Suprapubic skin (tissue), 4 donors: ENCODE measurements around the gene GMEB2.

Experiments used
- CTCF ChIP-seq, 2 donors: fragments of 200-600 bp in 1 of 2; fragments of 450-650 bp in 1 of 2; sonication (generic) in 1 of 2; IDR thresholded peaks; one replicate each; pipeline ENCODE4 v1.5.1; 2016 to 2019; ENCODE audit warnings: antibody characterized with exemption in 2 of 2, mild to moderate bottlenecking in 1 of 2, moderate library complexity in 1 of 2
- EP300 ChIP-seq: sonication (generic); formaldehyde crosslinking; IDR thresholded peaks from one replicate; pipeline ENCODE4 v1.6.1; 2017; ENCODE audit warnings: antibody characterized with exemption
- POLR2A ChIP-seq, 2 donors: fragments of 450-650 bp; IDR thresholded peaks; one replicate each; pipeline ENCODE4 v1.6.1; 2017; ENCODE audit warnings: antibody characterized with exemption in 2 of 2, mild to moderate bottlenecking in 2 of 2, moderate library complexity in 2 of 2
- POLR2AphosphoS5 ChIP-seq, 3 donors: sonication (generic); formaldehyde crosslinking; IDR thresholded peaks; one replicate each; pipeline ENCODE4 v1.6.1; 2017; ENCODE audit warnings: antibody characterized with exemption in 3 of 3

GRCh38 chr20:63633732-63634131 is 6.8 kb upstream of the GMEB2 start:
- TF ChIP-seq POLR2AphosphoS5 (IDR thresholded peaks at IDR 0.05): no peak
- no peak for TF ChIP-seq CTCF (IDR thresholded peaks at IDR 0.05)
- no peak for TF ChIP-seq EP300
- TF ChIP-seq POLR2A (IDR thresholded peaks at IDR 0.05): no peak
